Fibroblast of skin of abdomen (primary cell): ENCODE measurements around the gene KIR3DL1.
"Not testable (repeated sequence)": the region's sequence is repeated elsewhere in the genome, so short reads cannot be mapped to it uniquely, and the experiment has no call there.

Experiments
- DNase-seq: peaks from one replicate; pipeline ENCODE4 v3.0.0-alpha.2; 2013

Gene KIR3DL1

GRCh38 chr19:54817670-54818536 lies 1.6 kb downstream of the KIR3DL1 start:
- no peak for DNase-seq

- not testable (repeated sequence) for DNase-seq
Observed at GRCh38 chr19:54824416-54824815, 8.1 kb downstream of the KIR3DL1 start.

- not testable (repeated sequence) for DNase-seq
Observed at GRCh38 chr19:54825326-54825725, 9.1 kb downstream of the KIR3DL1 start.

GRCh38 chr19:54828064-54828463 lies 11.8 kb downstream of the KIR3DL1 start:
- DNase-seq = not testable (repeated sequence)

GRCh38 chr19:54832496-54832895 lies 16.2 kb downstream of the KIR3DL1 start, which contains the start of gene KIR2DS4:
KIR2DS4 (plus strand) TSS chr19:54832676.
- DNase-seq = not testable (repeated sequence)

GRCh38 chr19:54835126-54835525 lies 18.9 kb downstream of the KIR3DL1 start:
- not testable (repeated sequence) for DNase-seq

- not testable (repeated sequence) for DNase-seq
Observed at GRCh38 chr19:54837522-54837921, 21.3 kb downstream of the KIR3DL1 start.

GRCh38 chr19:54843171-54843570 lies 26.9 kb downstream of the KIR3DL1 start:
- not testable (repeated sequence) for DNase-seq

- DNase-seq = not testable (repeated sequence)
Observed at GRCh38 chr19:54850061-54850640, 33.9 kb downstream of the KIR3DL1 start, which contains the start of gene KIR3DL2. KIR3DL2 (plus strand) TSS chr19:54850443; CDS start chr19:54850476, 33 bp downstream.

GRCh38 chr19:54850930-54851329 lies 34.7 kb downstream of the KIR3DL1 start:
- no peak for DNase-seq

- no peak for DNase-seq
Observed at GRCh38 chr19:54851353-54851752, 35.1 kb downstream of the KIR3DL1 start.

GRCh38 chr19:54855241-54855640 lies 39.0 kb downstream of the KIR3DL1 start:
- DNase-seq = not testable (repeated sequence)

GRCh38 chr19:54858476-54858875 lies 42.2 kb downstream of the KIR3DL1 start:
- DNase-seq = not testable (repeated sequence)

GRCh38 chr19:54859421-54859820 lies 43.2 kb downstream of the KIR3DL1 start:
- not testable (repeated sequence) for DNase-seq

- not testable (repeated sequence) for DNase-seq
Observed at GRCh38 chr19:54863459-54863858, 47.2 kb downstream of the KIR3DL1 start.

GRCh38 chr19:54871696-54872095 lies 55.4 kb downstream of the KIR3DL1 start:
- DNase-seq = no peak

- no peak for DNase-seq
Observed at GRCh38 chr19:54873990-54874389, 57.7 kb downstream of the KIR3DL1 start, which contains the start of gene FCAR. FCAR (plus strand) TSS chr19:54874235; CDS start chr19:54874290, 55 bp downstream.

GRCh38 chr19:54875506-54875905 lies 59.2 kb downstream of the KIR3DL1 start:
- DNase-seq = no peak

GRCh38 chr19:54877471-54877870 lies 61.2 kb downstream of the KIR3DL1 start:
- no peak for DNase-seq
